Kidney (tissue), 14 donors: ENCODE results near the gene MAD2L2. TPM values are rescaled to one million over a fixed set of nuclear protein-coding genes. Genes with fewer than 3 reads are reported as not detected.

ENCODE experiments used
- DNase-seq, 5 donors: peaks; one replicate each; pipeline ENCODE4 v3.0.0-alpha.2; 2013 to 2020
- FAIRE-seq: peaks from 2 replicates; lab custom pipeline; 2012; peaks lifted over from hg19 to GRCh38; lab: Jason Lieb, UNC
- H3K27ac ChIP-seq, 2 donors: one replicate each; pipeline ENCODE4 v1.7.0; 2013; ENCODE audit warnings: low read depth in 2 of 2, low read length in 2 of 2, inconsistent platforms in 1 of 2
- H3K27me3 ChIP-seq: one replicate; pipeline ENCODE4 v1.7.1; 2013; ENCODE audit warnings: low read length, inconsistent platforms; ENCODE audit not compliant: control insufficient read depth, insufficient read depth
- H3K36me3 ChIP-seq, 3 donors: one replicate each; pipeline versions ENCODE4 v1.7.0 to v1.7.1; 2013; ENCODE audit warnings: low read length in 3 of 3, control low read depth in 1 of 3, inconsistent platforms in 1 of 3; ENCODE audit not compliant: insufficient read depth in 3 of 3, control insufficient read depth in 2 of 3
- H3K4me1 ChIP-seq, 3 donors: one replicate each; pipeline versions ENCODE4 v1.7.0 to v1.7.1; 2013; ENCODE audit warnings: low read length in 3 of 3, inconsistent platforms in 1 of 3, low read depth in 1 of 3; ENCODE audit not compliant: control insufficient read depth in 2 of 3, insufficient read depth in 2 of 3
- H3K4me3 ChIP-seq, 3 donors: one replicate each; pipeline versions ENCODE4 v1.7.0 to v1.8.1; 2013; ENCODE audit warnings: low read length in 3 of 3, control low read depth in 1 of 3, inconsistent platforms in 1 of 3
- H3K9ac ChIP-seq, 3 donors: one replicate each; pipeline versions ENCODE4 v1.7.0 to v1.7.1; 2013; ENCODE audit warnings: low read length in 3 of 3, control low read depth in 1 of 3, inconsistent platforms in 1 of 3
- H3K9me3 ChIP-seq, 3 donors: one replicate each; pipeline versions ENCODE4 v1.7.0 to v1.7.1; 2013; ENCODE audit warnings: low read length in 3 of 3, control low read depth in 1 of 3, inconsistent platforms in 1 of 3; ENCODE audit not compliant: control insufficient read depth in 2 of 3, insufficient read depth in 1 of 3
- CTCF ChIP-seq: IDR thresholded peaks from 3 replicates; pipeline ENCODE4 v1.5.1; 2012; ENCODE audit warnings: mild to moderate bottlenecking, moderate library complexity, borderline replicate concordance; ENCODE audit not compliant: insufficient read depth; ENCODE audit errors: extremely low read depth
- intact Hi-C: fragments of 100-400 bp; cut with DNase I; formaldehyde crosslinking; loops from one replicate; pipeline ENCODE4 v1.11.1; 2022
- polyA plus RNA-seq: library from polyadenylated mRNA; stranded (reverse); fragments of 350-450 nt; fragmentation: Illumina TruSeq; extraction: RNeasy Lipid Tissue Mini Kit (QIAGEN cat#74804); gene quantifications from one replicate; pipeline ENCODE4 v1.2.3, GENCODE V29; 2014; ENCODE audit warnings: low read depth, low replicate concordance; ENCODE audit not compliant: insufficient read depth
- total RNA-seq: library from RNA; stranded (reverse); fragmentation: NEBNext Ultra II Directional; extraction: Animal tissue kit (Norgen Biotek cat#: 25700); gene quantifications from one replicate; pipeline ENCODE4 v1.2.1, GENCODE V29; 2021
- donor health status: control.
- donor health status: control.
- donor health status: control.
- donor health status: control.
- donor health status: control.
- donor health status: DM: yes; HTN: yes; CAD: no.
- donor health status: Normal renal cell carcinoma (clear cell type).

MAD2L2 gene
- total and polyA plus RNA-seq, 2 donors from 2014 or later = 36.8 to 51.7 TPM

DNA sequence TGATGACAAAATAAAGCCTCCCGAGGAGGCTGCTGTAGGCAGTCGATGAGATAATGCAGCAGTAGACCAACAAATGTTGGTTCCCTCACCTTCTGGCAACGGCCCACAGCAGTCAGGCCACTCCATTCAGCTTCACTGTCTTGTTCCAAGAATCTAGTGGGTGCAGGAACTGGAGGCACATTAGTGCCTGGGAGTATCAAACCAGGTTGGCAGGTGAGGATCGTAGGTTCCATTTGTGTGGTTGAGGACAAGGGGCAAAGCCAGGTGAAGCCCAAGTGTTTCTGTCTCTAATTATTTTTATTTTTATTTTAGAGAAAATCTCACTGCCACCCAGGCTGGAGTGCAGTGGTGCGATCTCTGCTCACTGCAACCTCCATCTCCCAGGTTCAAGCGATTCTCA is 40.0 kb downstream of the MAD2L2 start:
- Histone ChIP-seq H3K27me3 (no peaks in the 10 kb centered on the region), H3K36me3 (no peaks in the 10 kb centered on the region), H3K4me3 (no peak overlapping the region), H3K9ac (no peak overlapping the region), H3K4me1 (no peaks in the 10 kb centered on the region), H3K9me3 (no peaks in the 10 kb centered on the region), H3K27ac (no peak overlapping the region)
- intact Hi-C loops = loop anchor here (5.0 to 10.0 kb wide), 2 partner anchors 396 to 604 kb away; no protein-coding TSS in a partner anchor
- FAIRE-seq (no peak), DNase-seq (no peak)
- no peak for TF ChIP-seq CTCF

GRCh38 chr1:11640101-11640500 is 40.8 kb downstream of the MAD2L2 start:
- Histone ChIP-seq H3K27ac (no peak overlapping the region), H3K4me1 (no peaks in the 10 kb centered on the region), H3K4me3 (no peak overlapping the region), H3K9me3 (no peaks in the 10 kb centered on the region), H3K9ac (no peak overlapping the region), H3K27me3 (no peaks in the 10 kb centered on the region), H3K36me3 (no peaks in the 10 kb centered on the region)
- intact Hi-C loops = loop anchor here (5.0 to 10.0 kb wide), 2 partner anchors 395 to 603 kb away; no protein-coding TSS in a partner anchor
- no peak for DNase-seq
- TF ChIP-seq CTCF = no peak
- no peak for FAIRE-seq

- DNase-seq = no peak
- H3K27me3 ChIP-seq = no peaks in the 10 kb centered on the region
- no peaks in the 10 kb centered on the region for H3K36me3 ChIP-seq
- no peak for TF ChIP-seq CTCF
- H3K4me3 ChIP-seq = no peak overlapping the region
- H3K9me3 ChIP-seq = no peaks in the 10 kb centered on the region
- H3K27ac ChIP-seq = no peak overlapping the region
- intact Hi-C loops = no loop called here
- FAIRE-seq = no peak
- H3K9ac ChIP-seq = no peak overlapping the region
- no peaks in the 10 kb centered on the region for H3K4me1 ChIP-seq
Observed at GRCh38 chr1:11639372-11639771, 41.6 kb downstream of the MAD2L2 start.

DNA sequence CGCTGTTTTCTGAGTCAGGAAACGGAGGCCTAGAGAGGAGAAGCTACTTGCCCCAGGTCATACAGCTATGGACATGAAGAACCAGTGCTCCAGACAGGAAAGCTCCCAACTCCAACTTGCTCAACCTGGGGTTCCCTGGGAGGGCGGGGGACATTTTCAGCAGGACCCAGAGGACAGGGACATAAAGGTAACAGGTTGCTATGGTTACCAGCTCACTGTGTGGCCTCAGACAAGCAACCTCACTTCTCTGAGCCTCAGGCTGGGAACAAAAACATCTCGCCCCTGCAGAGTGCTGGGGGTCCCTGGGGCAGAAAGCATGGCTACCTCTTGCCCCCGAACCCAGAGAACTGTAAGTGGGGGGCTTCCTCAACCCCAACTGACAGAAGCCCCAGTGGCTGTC is 42.8 kb downstream of the MAD2L2 start:
- intact Hi-C loops = no loop called here
- no peaks in the 10 kb centered on the region for H3K36me3 ChIP-seq
- FAIRE-seq (no peak), DNase-seq (no peak)
- TF ChIP-seq CTCF = no peak
- no peaks in the 10 kb centered on the region for H3K9me3 ChIP-seq
- no peak overlapping the region for H3K27ac ChIP-seq
- H3K4me3 ChIP-seq = no peak overlapping the region
- H3K9ac ChIP-seq = no peak overlapping the region
- no peaks in the 10 kb centered on the region for H3K4me1 ChIP-seq
- H3K27me3 ChIP-seq = no peaks in the 10 kb centered on the region
